ENCODE results near the gene SLC24A3. TPM values are rescaled to one million over a fixed set of nuclear protein-coding genes. Genes with fewer than 3 reads are reported as not detected.
A peak's percentile ranks its signal among the peaks of the same experiment; 100 is the strongest.

Gene SLC24A3
- total RNA-seq, 2 experiments from 2014 or later = not detected

- CTCF ChIA-PET = no interaction called here
- intact Hi-C loops (cut with micrococcal nuclease) = no loop called here
- Mint-ChIP-seq H3K9me3 (no peaks in the 10 kb centered on the region), H3K4me1 (ENCODE audit: low read depth) (peaks cover 2% of the 10 kb centered on the region), H3K4me3 (no peak overlapping the region), H3K36me3 (ENCODE audit: low read depth) (no peaks in the 10 kb centered on the region), H3K27ac (no peak overlapping the region), H3K27me3 (ENCODE audit: low read depth) (peaks cover 41% of the 10 kb centered on the region)
- peak; percentile 58 for DNase-seq
These were observed 520 bp downstream of the SLC24A3 start for GRCh38 chr20:19212821-19213502.

GRCh38 chr20:19213946-19214490 lies 1.6 kb downstream of the SLC24A3 start:
- Mint-ChIP-seq H3K27me3 (ENCODE audit: low read depth) (peaks cover 41% of the 10 kb centered on the region), H3K4me3 (no peak overlapping the region), H3K9me3 (no peaks in the 10 kb centered on the region), H3K36me3 (ENCODE audit: low read depth) (no peaks in the 10 kb centered on the region), H3K27ac (no peak overlapping the region), H3K4me1 (ENCODE audit: low read depth) (peaks cover 2% of the 10 kb centered on the region)
- intact Hi-C loops (cut with micrococcal nuclease) = no loop called here
- CTCF ChIA-PET = no interaction called here
- no peak for DNase-seq

GRCh38 chr20:19218411-19218810 lies 6.0 kb downstream of the SLC24A3 start:
- H3K9me3 Mint-ChIP-seq = no peaks in the 10 kb centered on the region

GRCh38 chr20:19222520-19223040 lies 10.1 kb downstream of the SLC24A3 start:
- intact Hi-C loops (cut with micrococcal nuclease) = no loop called here
- CTCF ChIA-PET = no interaction called here
- no peak for DNase-seq
- H3K4me1 Mint-ChIP-seq (ENCODE audit: low read depth) = no peaks in the 10 kb centered on the region
- peaks cover 4% of the 10 kb centered on the region for H3K27me3 Mint-ChIP-seq (ENCODE audit: low read depth)
- no peaks in the 10 kb centered on the region for H3K36me3 Mint-ChIP-seq (ENCODE audit: low read depth)
- no peaks in the 10 kb centered on the region for H3K9me3 Mint-ChIP-seq
- no peak overlapping the region for H3K4me3 Mint-ChIP-seq
- no peak overlapping the region for H3K27ac Mint-ChIP-seq

More at GRCh38 chr20:19218411-19218810, 6.0 kb downstream of the SLC24A3 start:
- H3K4me1 Mint-ChIP-seq (ENCODE audit: low read depth) = no peaks in the 10 kb centered on the region
- H3K4me3 Mint-ChIP-seq = no peak overlapping the region
- DNase-seq = no peak
- no peaks in the 10 kb centered on the region for H3K36me3 Mint-ChIP-seq (ENCODE audit: low read depth)
- no peak overlapping the region for H3K27ac Mint-ChIP-seq
- intact Hi-C loops (cut with micrococcal nuclease) = no loop called here
- peaks cover 14% of the 10 kb centered on the region for H3K27me3 Mint-ChIP-seq (ENCODE audit: low read depth)
- CTCF ChIA-PET = interaction anchor here (0.6 kb wide), 1 partner anchor 123 kb away, joined by 3 read pairs; no protein-coding TSS in a partner anchor

- intact Hi-C loops (cut with micrococcal nuclease) = no loop called here
- Mint-ChIP-seq H3K4me1 (ENCODE audit: low read depth) (no peaks in the 10 kb centered on the region), H3K9me3 (no peaks in the 10 kb centered on the region), H3K27me3 (ENCODE audit: low read depth) (peaks cover 4% of the 10 kb centered on the region), H3K4me3 (no peak overlapping the region), H3K27ac (no peak overlapping the region), H3K36me3 (ENCODE audit: low read depth) (no peaks in the 10 kb centered on the region)
- no peak for DNase-seq
- CTCF ChIA-PET = no interaction called here
These were observed 11.2 kb downstream of the SLC24A3 start for GRCh38 chr20:19223640-19224039.

- no peak for DNase-seq
- peaks cover 4% of the 10 kb centered on the region for H3K27me3 Mint-ChIP-seq (ENCODE audit: low read depth)
- no peaks in the 10 kb centered on the region for H3K9me3 Mint-ChIP-seq
- no peaks in the 10 kb centered on the region for H3K4me1 Mint-ChIP-seq (ENCODE audit: low read depth)
- CTCF ChIA-PET = no interaction called here
- intact Hi-C loops (cut with micrococcal nuclease) = no loop called here
- no peaks in the 10 kb centered on the region for H3K36me3 Mint-ChIP-seq (ENCODE audit: low read depth)
- H3K27ac Mint-ChIP-seq = no peak overlapping the region
- H3K4me3 Mint-ChIP-seq = no peak overlapping the region
These were observed 19.1 kb downstream of the SLC24A3 start for GRCh38 chr20:19231359-19232035.

DNA sequence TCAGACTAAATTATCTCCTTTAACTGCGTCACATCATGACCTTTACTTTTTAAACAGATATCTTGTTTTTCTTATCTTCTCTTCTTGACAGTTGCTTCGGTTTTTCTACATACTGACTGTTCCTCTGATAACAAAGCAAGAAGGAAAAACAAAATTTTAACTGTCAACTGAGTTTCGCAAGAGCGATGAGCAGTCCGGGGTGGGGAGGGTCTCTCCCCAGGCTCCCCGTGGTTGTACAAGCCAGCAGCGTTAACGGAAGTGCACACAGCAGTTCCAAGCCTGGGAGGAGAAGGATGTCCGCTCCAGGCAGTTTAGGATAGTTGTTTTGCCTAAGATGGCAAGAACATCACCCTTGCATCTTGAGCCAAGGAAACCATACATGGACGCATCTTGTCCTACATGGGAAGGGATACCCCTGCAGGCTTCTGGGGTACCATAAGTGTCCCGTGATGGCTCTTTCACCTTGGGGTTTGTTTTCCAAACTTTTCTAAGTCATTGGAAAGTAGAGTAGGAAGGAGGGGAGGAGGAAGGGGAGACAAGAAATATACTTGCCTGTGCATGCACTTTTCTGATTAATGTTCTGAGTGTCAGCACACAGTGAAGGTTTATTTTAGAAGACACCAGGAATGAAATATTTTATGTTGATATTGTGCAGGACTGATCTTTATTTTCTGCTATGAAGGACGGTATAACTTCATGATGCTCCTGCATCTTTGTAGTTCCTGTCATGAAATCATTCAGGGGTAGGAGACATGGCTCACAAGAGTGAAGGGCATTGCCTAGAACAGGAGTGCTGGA lies 20.8 kb downstream of the SLC24A3 start:
- no peak overlapping the region for H3K27ac Mint-ChIP-seq
- intact Hi-C loops (cut with micrococcal nuclease) = no loop called here
- CTCF ChIA-PET = no interaction called here
- no peak overlapping the region for H3K4me3 Mint-ChIP-seq
- H3K9me3 Mint-ChIP-seq = no peaks in the 10 kb centered on the region
- H3K36me3 Mint-ChIP-seq (ENCODE audit: low read depth) = no peaks in the 10 kb centered on the region
- no peaks in the 10 kb centered on the region for H3K4me1 Mint-ChIP-seq (ENCODE audit: low read depth)
- no peak for DNase-seq
- peaks cover 4% of the 10 kb centered on the region for H3K27me3 Mint-ChIP-seq (ENCODE audit: low read depth)

DNA sequence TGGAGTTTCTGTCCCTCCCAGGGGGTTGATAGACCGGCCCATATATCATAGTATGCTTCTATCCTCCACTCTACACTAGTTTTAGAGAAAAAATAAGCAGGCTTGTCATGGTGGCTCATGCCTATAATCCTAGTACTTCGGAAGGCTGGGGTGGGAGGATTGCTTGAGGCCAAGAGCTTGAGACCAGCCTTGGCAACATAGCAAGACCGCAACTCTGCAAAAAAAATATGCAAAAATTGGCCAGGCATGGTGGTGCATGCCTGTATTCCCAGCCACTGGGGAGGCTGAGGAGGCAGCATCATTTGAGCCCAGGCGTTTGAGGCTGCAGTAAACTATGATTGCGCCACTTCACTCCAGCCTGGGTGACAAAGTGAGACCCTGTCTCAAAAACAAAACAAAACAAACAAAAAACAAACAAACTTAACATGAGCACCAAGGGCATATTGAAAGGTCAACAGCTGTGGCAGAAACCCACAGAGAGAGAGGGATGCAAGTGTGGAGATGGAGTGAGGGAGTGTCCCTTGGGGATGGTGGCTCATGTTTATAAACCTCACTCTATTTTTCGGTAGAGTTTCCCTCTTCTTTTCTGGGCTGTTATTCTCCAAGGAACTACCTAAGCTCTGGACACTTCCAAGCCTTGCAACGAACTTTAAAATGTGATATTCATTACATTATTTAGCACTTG lies 24.1 kb downstream of the SLC24A3 start:
- no peaks in the 10 kb centered on the region for H3K9me3 Mint-ChIP-seq
- CTCF ChIA-PET = no interaction called here
- H3K27ac Mint-ChIP-seq = no peak overlapping the region
- no peak overlapping the region for H3K4me3 Mint-ChIP-seq
- no peaks in the 10 kb centered on the region for H3K36me3 Mint-ChIP-seq (ENCODE audit: low read depth)
- H3K4me1 Mint-ChIP-seq (ENCODE audit: low read depth) = no peaks in the 10 kb centered on the region
- intact Hi-C loops (cut with micrococcal nuclease) = no loop called here
- H3K27me3 Mint-ChIP-seq (ENCODE audit: low read depth) = peaks cover 1% of the 10 kb centered on the region
- no peak for DNase-seq

DNA sequence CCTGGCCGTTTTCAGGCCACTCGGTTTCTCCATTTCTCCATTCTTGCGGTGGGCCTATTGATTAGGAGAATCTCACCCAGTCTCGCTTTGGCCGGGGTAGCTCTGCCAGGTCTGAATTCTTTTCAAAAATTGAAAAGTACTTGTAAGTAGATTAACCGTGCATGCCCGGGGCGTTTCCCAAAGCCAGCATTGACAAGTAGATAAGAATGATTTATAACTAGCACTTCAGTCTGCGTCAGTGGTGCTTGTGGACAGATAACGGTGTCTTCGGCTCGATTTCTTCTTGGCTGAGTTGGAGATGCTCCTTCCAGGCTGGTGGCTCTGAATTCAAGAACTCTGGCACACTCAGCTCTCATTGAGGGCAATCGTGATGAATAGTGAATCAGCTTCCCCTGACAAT lies 29.0 kb downstream of the SLC24A3 start:
- H3K4me1 Mint-ChIP-seq (ENCODE audit: low read depth) = no peaks in the 10 kb centered on the region

GRCh38 chr20:19244291-19244690 lies 31.8 kb downstream of the SLC24A3 start:
- Mint-ChIP-seq H3K27ac (no peak overlapping the region), H3K27me3 (ENCODE audit: low read depth) (peaks cover 3% of the 10 kb centered on the region), H3K36me3 (ENCODE audit: low read depth) (no peaks in the 10 kb centered on the region), H3K9me3 (no peaks in the 10 kb centered on the region), H3K4me1 (ENCODE audit: low read depth) (no peaks in the 10 kb centered on the region), H3K4me3 (no peak overlapping the region)
- CTCF ChIA-PET = no interaction called here
- intact Hi-C loops (cut with micrococcal nuclease) = no loop called here
- no peak for DNase-seq

More for the DNA sequence above, 29.0 kb downstream of the SLC24A3 start:
- no peak overlapping the region for H3K4me3 Mint-ChIP-seq
- intact Hi-C loops (cut with micrococcal nuclease) = no loop called here
- no peaks in the 10 kb centered on the region for H3K9me3 Mint-ChIP-seq
- DNase-seq = no peak
- CTCF ChIA-PET = no interaction called here
- no peaks in the 10 kb centered on the region for H3K36me3 Mint-ChIP-seq (ENCODE audit: low read depth)
- peaks cover 3% of the 10 kb centered on the region for H3K27me3 Mint-ChIP-seq (ENCODE audit: low read depth)
- H3K27ac Mint-ChIP-seq = no peak overlapping the region

DNA sequence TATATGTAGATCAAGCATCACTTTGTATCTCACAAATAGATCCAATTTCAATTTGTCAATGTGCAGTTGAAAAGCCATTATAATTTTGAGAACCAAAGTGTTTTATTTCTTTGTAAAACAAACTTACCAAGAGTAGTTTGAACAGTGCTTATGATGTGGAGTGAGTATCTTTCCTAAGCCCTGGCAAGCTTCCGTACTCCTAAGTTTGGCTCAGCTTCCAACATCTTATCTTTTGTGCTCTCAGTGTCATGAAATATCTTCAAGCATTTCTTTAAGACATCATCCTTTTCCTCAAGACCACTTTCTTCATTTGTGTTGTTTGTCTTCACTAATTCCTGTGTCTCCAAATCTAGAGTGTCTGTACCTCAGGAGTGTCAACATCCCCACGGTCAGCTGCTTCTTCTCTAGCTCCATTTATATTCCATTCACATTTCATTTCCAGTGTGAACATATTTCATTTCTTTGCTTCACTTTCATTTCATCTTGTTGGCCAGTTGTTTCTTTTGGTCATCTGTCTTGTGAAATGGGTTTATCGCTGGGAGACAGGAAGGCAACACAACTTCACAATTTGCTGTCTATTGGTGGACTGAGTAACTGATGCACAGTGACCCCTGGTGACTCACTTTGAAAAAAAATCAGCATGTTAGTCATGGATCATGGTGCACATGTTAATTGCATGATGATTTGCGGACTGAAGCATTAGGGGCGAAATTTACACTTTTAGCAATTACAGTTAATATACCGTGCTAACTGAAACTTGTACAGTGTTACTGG lies 36.9 kb downstream of the SLC24A3 start:
- CTCF ChIA-PET = no interaction called here
- no peak for DNase-seq
- H3K4me3 Mint-ChIP-seq = no peak overlapping the region
- H3K36me3 Mint-ChIP-seq (ENCODE audit: low read depth) = no peaks in the 10 kb centered on the region
- intact Hi-C loops (cut with micrococcal nuclease) = no loop called here
- no peaks in the 10 kb centered on the region for H3K4me1 Mint-ChIP-seq (ENCODE audit: low read depth)
- H3K27ac Mint-ChIP-seq = no peak overlapping the region
- no peaks in the 10 kb centered on the region for H3K9me3 Mint-ChIP-seq
- H3K27me3 Mint-ChIP-seq (ENCODE audit: low read depth) = no peaks in the 10 kb centered on the region

Data from activated naive CD4-positive, alpha-beta T cell treated with anti-CD3 and anti-CD28 coated beads for 36 hours (primary cell).